ENCODE data around the gene P2RY14. TPM values are rescaled to one million over a fixed set of nuclear protein-coding genes. Genes with fewer than 3 reads are reported as not detected.

Gene P2RY14
- total RNA-seq, 2 donors from 2014 or later: 1.8 TPM; not detected in 1

GRCh38 chr3:151169262-151169947 is 108.9 kb downstream of the P2RY14 start:
- peak overlapping the region in 1 of 4 donors; percentile 66 for H3K27ac ChIP-seq
- intact Hi-C loops (cut with DNase I): loop anchor here (5.0 kb wide), 1 partner anchor 113 kb away; no protein-coding TSS in a partner anchor

GRCh38 chr3:151168269-151169094 is 109.9 kb downstream of the P2RY14 start:
- intact Hi-C loops (cut with DNase I): loop anchor here (5.0 kb wide), 1 partner anchor 114 kb away; no protein-coding TSS in a partner anchor
- Histone ChIP-seq H3K27ac (peak overlapping the region in 1 of 4 donors; percentile 66), H3K36me3 (replicated peaks in 1 of 2; ENCODE audit: insufficient read depth in 1 of 2, low read depth in 2 of 2) (no peaks in the 10 kb centered on the region)

More at GRCh38 chr3:151169262-151169947, 108.9 kb downstream of the P2RY14 start:
- WGBS, 2 donors: 69 to 85% methylated on average over 9 of the region's 9 CpGs
- H3K27me3 ChIP-seq: no peaks in the 10 kb centered on the region
- H3K4me1 ChIP-seq: no peaks in the 10 kb centered on the region
- no peak for TF ChIP-seq CTCF (IDR thresholded peaks at IDR 0.05)
- TF ChIP-seq POLR2A (IDR thresholded peaks at IDR 0.05): no peak
- ATAC-seq (no peak), DNase-seq (peak in 1 of 4 donors; percentile 49)
- no peak overlapping the region for H3K4me3 ChIP-seq
- no peaks in the 10 kb centered on the region for H3K9me3 ChIP-seq
- no peaks in the 10 kb centered on the region for H3K36me3 ChIP-seq (replicated peaks in 1 of 2; ENCODE audit: insufficient read depth in 1 of 2, low read depth in 2 of 2)

DNA sequence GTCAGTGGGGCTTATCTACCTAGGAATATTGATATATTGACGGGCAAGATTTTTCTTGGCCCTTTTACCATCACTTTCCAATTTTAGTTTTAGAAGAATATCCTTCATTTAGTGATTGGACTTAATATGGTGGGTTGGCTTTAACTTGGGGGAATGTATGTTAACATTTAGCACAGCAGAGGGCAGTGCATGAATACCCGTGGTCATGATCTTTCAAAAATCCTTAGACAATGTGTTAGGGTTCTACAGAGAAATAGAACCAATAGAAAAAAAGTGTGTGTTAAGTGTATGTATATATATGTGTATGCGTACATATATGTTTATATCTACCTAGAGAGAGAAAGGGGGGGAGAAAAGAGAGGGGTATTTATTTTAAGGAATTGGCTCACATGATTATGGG is 112.2 kb downstream of the P2RY14 start:
- DNase-seq (no peak), ATAC-seq (no peak)
- no peaks in the 10 kb centered on the region for H3K36me3 ChIP-seq (replicated peaks in 1 of 2; ENCODE audit: insufficient read depth in 1 of 2, low read depth in 2 of 2)
- 57 to 67% methylated on average over 3 of the region's 3 CpGs for WGBS, 2 donors
- intact Hi-C loops (cut with DNase I): loop anchor here (5.0 kb wide), 1 partner anchor 116 kb away; no protein-coding TSS in a partner anchor
- no peaks in the 10 kb centered on the region for H3K9me3 ChIP-seq
- TF ChIP-seq POLR2A (IDR thresholded peaks at IDR 0.05): no peak
- TF ChIP-seq CTCF (IDR thresholded peaks at IDR 0.05): no peak
- no peaks in the 10 kb centered on the region for H3K4me1 ChIP-seq
- H3K4me3 ChIP-seq: no peak overlapping the region
- no peak overlapping the region for H3K27ac ChIP-seq
- no peaks in the 10 kb centered on the region for H3K27me3 ChIP-seq

More at GRCh38 chr3:151168269-151169094, 109.9 kb downstream of the P2RY14 start:
- Histone ChIP-seq H3K27me3 (no peaks in the 10 kb centered on the region), H3K4me1 (no peaks in the 10 kb centered on the region), H3K9me3 (no peaks in the 10 kb centered on the region), H3K4me3 (no peak overlapping the region)
- peak; percentile 75 to 86 (median 78) for DNase-seq
- 9 to 13% methylated on average over 7 of the region's 7 CpGs for WGBS, 2 donors
- no peak for TF ChIP-seq POLR2A (IDR thresholded peaks at IDR 0.05)
- peak; percentile 44 to 82 (median 70) for TF ChIP-seq CTCF (IDR thresholded peaks at IDR 0.05)
- peak; percentile 86 for ATAC-seq

DNA sequence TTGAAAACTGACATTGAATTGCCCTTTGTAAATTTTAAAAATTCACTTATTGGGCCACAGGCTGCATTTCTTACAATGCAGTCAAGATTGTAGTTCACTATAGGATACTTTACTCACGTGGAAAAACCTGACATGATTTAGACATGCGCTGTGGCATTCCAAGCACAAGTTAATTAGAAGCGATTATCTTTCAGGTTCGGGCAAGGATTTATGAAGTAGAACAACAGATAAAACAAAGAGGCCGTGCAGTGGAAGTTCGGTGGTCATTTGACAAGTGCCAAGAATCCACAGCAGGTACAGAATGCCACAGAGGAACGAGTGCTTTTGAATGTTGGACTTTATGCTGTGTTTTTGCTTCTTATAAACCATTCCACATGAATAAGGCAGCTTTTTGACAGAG is 113.1 kb downstream of the P2RY14 start:
- Histone ChIP-seq H3K36me3 (replicated peaks in 1 of 2; ENCODE audit: insufficient read depth in 1 of 2, low read depth in 2 of 2) (no peaks in the 10 kb centered on the region), H3K27me3 (no peaks in the 10 kb centered on the region), H3K9me3 (no peaks in the 10 kb centered on the region), H3K4me1 (no peaks in the 10 kb centered on the region), H3K4me3 (no peak overlapping the region), H3K27ac (no peak overlapping the region)
- DNase-seq: no peak
- intact Hi-C loops (cut with DNase I): loop anchor here (5.0 kb wide), 1 partner anchor 117 kb away; no protein-coding TSS in a partner anchor
- 71 to 72% methylated on average over 7 of the region's 7 CpGs for WGBS, 2 donors
- TF ChIP-seq CTCF (IDR thresholded peaks at IDR 0.05) (no peak), POLR2A (IDR thresholded peaks at IDR 0.05) (no peak)
- ATAC-seq: no peak

Small RNA genes lying within 50 kb of the gene (small RNA-seq; reads per million reads assigned to genes)
- gene RNA5SP145: 26.7 reads per million, percentile 94 among the genes with 10 or more reads in this experiment

Other genes with a start within 250 kb of the P2RY14 start
- under 1 TPM; 0.33 to 0.78 TPM for gene MED12L, start 192.9 kb downstream of the P2RY14 start, total RNA-seq
- gene GPR171, start 75.3 kb downstream of the P2RY14 start, total RNA-seq: under 1 TPM in 1 of 2 donors, not detected in 1; 0.78 TPM
- gene GPR87, start 38.3 kb upstream of the P2RY14 start, total RNA-seq: not detected
- under 1 TPM; under 0.01 to 0.33 TPM for gene P2RY13, start 51.0 kb upstream of the P2RY14 start, total RNA-seq
- gene P2RY12, start 106.2 kb upstream of the P2RY14 start, total RNA-seq: under 1 TPM in 1 of 2 donors, not detected in 1; 0.78 TPM
- gene IGSF10, start 182.5 kb upstream of the P2RY14 start, total RNA-seq: 1 to 10 TPM in 1 of 2 donors, under 1 TPM in 1; 0.99 to 1.0 TPM